Vagina (tissue), 2 donors: ENCODE results near the gene F2R. TPM values are rescaled to one million over a fixed set of nuclear protein-coding genes. Genes with fewer than 3 reads are reported as not detected.
A peak's percentile ranks its signal among the peaks of the same experiment; 100 is the strongest.

ENCODE experiments used
- DNase-seq, 2 donors: peaks; one replicate each; pipeline ENCODE4 v3.0.0-alpha.2; 2017; ENCODE audit errors: extremely low spot score in 2 of 2
- H3K27ac ChIP-seq: fragments of 200-600 bp; sonication (generic); one replicate; pipeline ENCODE4 v1.5.1; 2019
- H3K27me3 ChIP-seq: fragments of 200-600 bp; sonication (generic); one replicate; pipeline ENCODE4 v1.5.1; 2019
- H3K36me3 ChIP-seq, 2 donors: fragments of 200-600 bp; sonication (generic); one replicate each; pipeline ENCODE4 v1.5.1; 2017 to 2019
- H3K4me1 ChIP-seq: fragments of 200-600 bp; sonication (generic); one replicate; pipeline ENCODE4 v1.5.1; 2019
- H3K4me3 ChIP-seq, 2 donors: fragments of 200-600 bp; sonication (generic); 1 replicate in 1 of 2; 2 replicates in 1 of 2; pipeline ENCODE4 v1.5.1; 2016 to 2019
- H3K9me3 ChIP-seq: fragments of 200-600 bp; sonication (generic); one replicate; pipeline ENCODE4 v1.5.1; 2019
- CTCF ChIP-seq, 3 experiments: fragments of 450-650 bp in 2 of 3; fragments of 200-600 bp in 1 of 3; sonication (generic) in 1 of 3; IDR thresholded peaks; one replicate each; pipeline ENCODE4 v1.5.1; 2017 to 2019; ENCODE audit warnings: antibody characterized with exemption in 3 of 3, mild to moderate bottlenecking in 2 of 3, moderate library complexity in 2 of 3
- POLR2A ChIP-seq, 2 donors: fragments of 450-650 bp; IDR thresholded peaks; one replicate each; pipeline ENCODE4 v1.6.1; 2017; ENCODE audit warnings: antibody characterized with exemption in 2 of 2, mild to moderate bottlenecking in 2 of 2, moderate library complexity in 2 of 2
- POLR2AphosphoS5 ChIP-seq, 2 donors: sonication (generic); formaldehyde crosslinking; IDR thresholded peaks; one replicate each; pipeline ENCODE4 v1.9.0; 2017; ENCODE audit warnings: antibody characterized with exemption in 2 of 2, mild to moderate bottlenecking in 2 of 2, low read depth in 1 of 2; ENCODE audit not compliant: insufficient read depth in 1 of 2
- intact Hi-C: fragments of 100-400 bp; cut with DNase I; formaldehyde crosslinking; loops from one replicate; pipeline ENCODE4 v1.15.1; 2023
- total RNA-seq: library from RNA; depleted of rRNA; stranded (reverse); fragments of >200 nt; gene quantifications from one replicate; pipeline ENCODE4 v1.2.3, GENCODE V29; 2016

F2R gene
- total RNA-seq, 1 donor from 2014 or later = 7.1 TPM

GRCh38 chr5:76732405-76733048, 16.6 kb downstream of the F2R start:
- no peak for DNase-seq
- Histone ChIP-seq H3K9me3 (peaks cover 10% of the 10 kb centered on the region), H3K27me3 (no peaks in the 10 kb centered on the region), H3K27ac (no peak overlapping the region), H3K4me1 (no peaks in the 10 kb centered on the region), H3K4me3 (no peak overlapping the region), H3K36me3 (no peaks in the 10 kb centered on the region)
- TF ChIP-seq POLR2A (IDR thresholded peaks at IDR 0.05) (no peak), POLR2AphosphoS5 (IDR thresholded peaks at IDR 0.05; ENCODE audit: insufficient read depth in 1 of 2, low read depth in 1 of 2) (no peak), CTCF (IDR thresholded peaks at IDR 0.05) (no peak)
- intact Hi-C loops = no loop called here

GRCh38 chr5:76733049-76733417, 17.1 kb downstream of the F2R start:
- Histone ChIP-seq H3K36me3 (no peaks in the 10 kb centered on the region), H3K4me1 (no peaks in the 10 kb centered on the region), H3K27me3 (no peaks in the 10 kb centered on the region), H3K9me3 (peaks cover 10% of the 10 kb centered on the region), H3K4me3 (no peak overlapping the region), H3K27ac (no peak overlapping the region)
- TF ChIP-seq POLR2A (IDR thresholded peaks at IDR 0.05) (peak in 1 of 2 donors; percentile 9), POLR2AphosphoS5 (IDR thresholded peaks at IDR 0.05; ENCODE audit: insufficient read depth in 1 of 2, low read depth in 1 of 2) (no peak)
- intact Hi-C loops = no loop called here
- no peak for DNase-seq

- Histone ChIP-seq H3K27ac (no peak overlapping the region), H3K36me3 (no peaks in the 10 kb centered on the region), H3K4me1 (no peaks in the 10 kb centered on the region), H3K9me3 (no peaks in the 10 kb centered on the region), H3K4me3 (no peak overlapping the region), H3K27me3 (no peaks in the 10 kb centered on the region)
- DNase-seq = no peak
- intact Hi-C loops = no loop called here
- TF ChIP-seq POLR2AphosphoS5 (IDR thresholded peaks at IDR 0.05; ENCODE audit: insufficient read depth in 1 of 2, low read depth in 1 of 2) (no peak), CTCF (IDR thresholded peaks at IDR 0.05) (no peak), POLR2A (IDR thresholded peaks at IDR 0.05) (no peak)
Observed at GRCh38 chr5:76735762-76736545, 20.0 kb downstream of the F2R start.

- intact Hi-C loops = no loop called here
- Histone ChIP-seq H3K27ac (no peak overlapping the region), H3K36me3 (no peaks in the 10 kb centered on the region)
Observed at GRCh38 chr5:76736679-76737556, 21.0 kb downstream of the F2R start.

More at GRCh38 chr5:76736679-76737556, 21.0 kb downstream of the F2R start:
- Histone ChIP-seq H3K27me3 (no peaks in the 10 kb centered on the region), H3K9me3 (no peaks in the 10 kb centered on the region), H3K4me1 (no peaks in the 10 kb centered on the region), H3K4me3 (no peak overlapping the region)
- no peak for DNase-seq
- TF ChIP-seq CTCF (IDR thresholded peaks at IDR 0.05) = no peak
- no peak for TF ChIP-seq POLR2AphosphoS5 (IDR thresholded peaks at IDR 0.05; ENCODE audit: insufficient read depth in 1 of 2, low read depth in 1 of 2)
- peak in 1 of 2 donors; percentile 7 for TF ChIP-seq POLR2A (IDR thresholded peaks at IDR 0.05)
